GM12892 (cell line): ENCODE measurements around the gene SNX9.
A peak's percentile ranks its signal among the peaks of the same experiment; 100 is the strongest.

Experiments used
- DNase-seq: peaks from one replicate; pipeline ENCODE4 v3.0.0; 2011; ENCODE audit not compliant: insufficient read length
- FAIRE-seq: peaks from 2 replicates; lab custom pipeline; 2011; peaks lifted over from hg19 to GRCh38; lab: Jason Lieb, UNC
- POLR2A ChIP-seq: IDR thresholded peaks from 2 replicates; pipeline ENCODE4 v1.6.1; 2011; ENCODE audit warnings: low read depth, low read length, control low read depth
- POLR2AphosphoS5 ChIP-seq: IDR thresholded peaks from 2 replicates; pipeline ENCODE4 v1.6.1; 2011; ENCODE audit warnings: low read depth, low read length, control low read depth
- TAF1 ChIP-seq: IDR thresholded peaks from 2 replicates; pipeline ENCODE4 v1.6.1; 2011; ENCODE audit warnings: low read depth, mild to moderate bottlenecking, control low read depth, low read length, borderline replicate concordance

SNX9 gene

GRCh38 chr6:157865249-157865648 lies 42.2 kb downstream of the SNX9 start:
- FAIRE-seq = no peak
- no peak for TF ChIP-seq POLR2A
- TF ChIP-seq TAF1 = no peak
- TF ChIP-seq POLR2AphosphoS5 = no peak
- DNase-seq = no peak

- no peak for TF ChIP-seq POLR2AphosphoS5
- no peak for TF ChIP-seq TAF1
- TF ChIP-seq POLR2A = no peak
- DNase-seq (no peak), FAIRE-seq (no peak)
Observed at GRCh38 chr6:157867155-157867559, 44.1 kb downstream of the SNX9 start.

GRCh38 chr6:157867981-157868380 lies 44.9 kb downstream of the SNX9 start:
- DNase-seq (no peak), FAIRE-seq (no peak)
- TF ChIP-seq POLR2AphosphoS5 (no peak), TAF1 (no peak), POLR2A (no peak)

- DNase-seq (no peak), FAIRE-seq (no peak)
- no peak for TF ChIP-seq POLR2A
- no peak for TF ChIP-seq POLR2AphosphoS5
- no peak for TF ChIP-seq TAF1
Observed at GRCh38 chr6:157868835-157869234, 45.8 kb downstream of the SNX9 start.

- TF ChIP-seq POLR2AphosphoS5 (no peak), POLR2A (no peak), TAF1 (no peak)
Observed at GRCh38 chr6:157869673-157870302, 46.7 kb downstream of the SNX9 start.

GRCh38 chr6:157873735-157874344 lies 50.8 kb downstream of the SNX9 start:
- no peak for TF ChIP-seq TAF1
- no peak for TF ChIP-seq POLR2A
- no peak for TF ChIP-seq POLR2AphosphoS5
- DNase-seq (peak; percentile 40), FAIRE-seq (peak; percentile 81)

More at GRCh38 chr6:157869673-157870302, 46.7 kb downstream of the SNX9 start:
- no peak for FAIRE-seq
- DNase-seq = no peak

- FAIRE-seq = no peak
- TF ChIP-seq POLR2AphosphoS5 (no peak), TAF1 (no peak), POLR2A (no peak)
- DNase-seq = no peak
Observed at GRCh38 chr6:157877149-157877548, 54.1 kb downstream of the SNX9 start.

- no peak for DNase-seq
- TF ChIP-seq POLR2A = no peak
- TF ChIP-seq TAF1 = no peak
- no peak for TF ChIP-seq POLR2AphosphoS5
- FAIRE-seq = no peak
Observed at GRCh38 chr6:157877573-157878438, 54.8 kb downstream of the SNX9 start.

GRCh38 chr6:157879034-157879872 lies 56.2 kb downstream of the SNX9 start:
- FAIRE-seq (no peak), DNase-seq (no peak)
- TF ChIP-seq TAF1 = no peak
- no peak for TF ChIP-seq POLR2A
- TF ChIP-seq POLR2AphosphoS5 = no peak

GRCh38 chr6:157879873-157880254 lies 56.8 kb downstream of the SNX9 start:
- DNase-seq (no peak), FAIRE-seq (no peak)
- TF ChIP-seq POLR2A (no peak), POLR2AphosphoS5 (no peak), TAF1 (no peak)
